Stimulated activated CD4-positive, alpha-beta T cell treated with anti-CD3 and anti-CD28 coated beads, Interleukin-1b, Interleukin-23, amount 100 ng/mL, for 4 hours (primary cell): ENCODE measurements around the gene IL3.

Experiments used
- DNase-seq, 2 donors: peaks; one replicate each; pipeline ENCODE4 v3.0.0-alpha.2; 2020; ENCODE audit warnings: low read depth in 2 of 2

The IL3 gene

GRCh38 chr5:132025403-132025971 is 35.0 kb upstream of the IL3 start:
- no peak for DNase-seq

GRCh38 chr5:132026516-132027008 is 33.9 kb upstream of the IL3 start:
- no peak for DNase-seq

- no peak for DNase-seq
Measured at GRCh38 chr5:132027027-132027426, 33.4 kb upstream of the IL3 start.

GRCh38 chr5:132029609-132030330 is 30.7 kb upstream of the IL3 start:
- no peak for DNase-seq

GRCh38 chr5:132030610-132031009 is 29.8 kb upstream of the IL3 start:
- no peak for DNase-seq

DNA sequence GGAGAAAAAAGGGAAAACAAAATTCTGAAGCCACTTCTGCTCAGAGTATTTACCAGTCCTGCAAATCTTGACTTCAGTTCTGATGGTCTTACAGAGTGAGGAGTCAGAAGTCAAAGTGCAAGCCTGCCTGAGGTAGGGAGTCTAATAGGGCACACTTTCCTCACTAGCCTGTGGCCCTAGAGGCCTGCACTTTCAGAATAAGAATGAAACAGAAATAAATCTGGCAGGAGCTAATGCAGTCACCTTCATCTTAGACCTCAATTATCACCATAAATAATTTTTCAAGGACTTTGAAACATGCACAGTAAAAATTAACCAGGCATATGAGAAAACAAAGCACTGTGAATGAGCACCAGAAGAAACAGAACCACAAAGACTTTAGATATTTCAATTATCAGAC is 28.3 kb upstream of the IL3 start:
- DNase-seq, result no peak

- DNase-seq, result no peak
Measured at GRCh38 chr5:132033122-132033521, 27.3 kb upstream of the IL3 start.

DNA sequence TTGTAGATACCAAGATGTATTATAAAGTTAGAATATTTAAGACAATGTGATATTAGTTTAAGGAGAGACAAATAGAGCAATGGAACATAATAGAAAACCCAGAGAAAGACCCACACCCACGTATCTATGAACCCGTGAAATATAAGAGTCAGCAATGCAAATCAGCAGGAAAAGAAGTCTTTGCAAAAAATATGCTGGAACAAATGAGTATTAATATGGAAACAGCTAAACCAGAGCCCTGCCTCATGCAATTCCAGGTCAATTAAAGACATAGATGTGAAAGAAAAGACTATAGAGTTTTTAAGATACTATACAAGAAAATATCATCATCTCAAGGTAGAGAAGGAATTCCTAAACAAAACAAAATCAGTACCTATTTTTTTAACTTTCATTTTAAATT is 23.1 kb upstream of the IL3 start:
- DNase-seq, result no peak

DNA sequence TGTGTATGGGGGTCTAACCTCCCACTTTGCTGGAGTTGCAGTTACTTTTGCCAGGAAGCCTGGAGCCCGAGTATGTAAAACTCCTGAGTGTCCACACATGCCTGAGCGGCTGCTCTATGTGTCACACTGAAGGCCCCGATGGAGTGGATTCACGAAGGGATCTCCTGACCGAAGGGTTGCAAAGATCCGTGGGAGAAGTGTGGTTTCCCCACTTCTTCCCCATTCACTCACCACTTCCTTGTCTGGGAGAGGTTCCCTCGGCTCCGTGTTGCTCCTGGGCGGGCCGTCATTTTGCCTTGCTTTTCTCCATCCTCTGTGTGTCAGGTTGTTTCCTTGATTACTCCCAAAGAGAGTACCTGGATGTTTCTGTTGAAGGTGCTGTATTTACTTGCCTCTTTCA is 16.2 kb upstream of the IL3 start:
- DNase-seq, result no peak

DNA sequence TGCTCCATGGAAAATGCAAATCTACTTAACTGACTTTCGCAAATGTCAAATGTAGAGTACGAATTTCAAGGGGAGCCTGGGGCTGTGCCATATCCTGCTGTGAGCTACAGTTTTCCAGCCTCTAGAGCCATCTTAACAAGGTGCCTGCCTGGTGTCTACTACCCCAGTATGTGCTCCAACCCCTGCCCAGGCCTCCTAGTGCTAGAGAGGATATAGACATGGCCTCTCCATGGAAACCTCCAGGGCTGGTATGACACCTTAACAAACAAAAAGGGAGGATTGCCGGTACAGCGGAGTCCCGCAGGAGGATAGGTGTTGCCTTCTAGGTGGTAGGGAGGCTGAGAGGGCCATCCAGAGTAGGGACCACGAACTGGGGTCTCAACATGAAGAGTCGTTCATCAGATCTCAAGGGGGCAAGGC is 13.6 kb upstream of the IL3 start:
- DNase-seq, result no peak

GRCh38 chr5:132049093-132049492 is 11.4 kb upstream of the IL3 start:
- DNase-seq, result no peak

- DNase-seq, result no peak
Measured at GRCh38 chr5:132049559-132049958, 10.9 kb upstream of the IL3 start.

DNA sequence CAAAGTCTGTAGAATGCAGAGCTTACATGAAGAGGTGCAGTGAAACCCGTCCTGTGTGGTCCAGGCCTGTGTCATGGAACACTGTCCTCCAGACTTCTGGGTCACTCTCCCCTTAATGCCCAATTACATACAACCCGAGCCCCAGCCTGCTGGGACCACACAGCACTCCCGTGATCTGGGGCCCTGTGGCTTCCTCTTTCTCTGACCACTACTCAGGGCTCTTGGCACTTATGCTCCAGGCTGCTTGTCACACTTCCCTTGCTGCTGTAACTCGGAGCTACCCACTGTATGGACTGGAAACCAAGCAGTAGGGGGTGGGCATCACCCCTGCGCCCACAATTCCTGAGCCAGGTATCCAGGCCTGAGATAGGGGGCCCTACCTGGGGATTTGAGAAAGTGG is 10.3 kb upstream of the IL3 start:
- no peak for DNase-seq

DNA sequence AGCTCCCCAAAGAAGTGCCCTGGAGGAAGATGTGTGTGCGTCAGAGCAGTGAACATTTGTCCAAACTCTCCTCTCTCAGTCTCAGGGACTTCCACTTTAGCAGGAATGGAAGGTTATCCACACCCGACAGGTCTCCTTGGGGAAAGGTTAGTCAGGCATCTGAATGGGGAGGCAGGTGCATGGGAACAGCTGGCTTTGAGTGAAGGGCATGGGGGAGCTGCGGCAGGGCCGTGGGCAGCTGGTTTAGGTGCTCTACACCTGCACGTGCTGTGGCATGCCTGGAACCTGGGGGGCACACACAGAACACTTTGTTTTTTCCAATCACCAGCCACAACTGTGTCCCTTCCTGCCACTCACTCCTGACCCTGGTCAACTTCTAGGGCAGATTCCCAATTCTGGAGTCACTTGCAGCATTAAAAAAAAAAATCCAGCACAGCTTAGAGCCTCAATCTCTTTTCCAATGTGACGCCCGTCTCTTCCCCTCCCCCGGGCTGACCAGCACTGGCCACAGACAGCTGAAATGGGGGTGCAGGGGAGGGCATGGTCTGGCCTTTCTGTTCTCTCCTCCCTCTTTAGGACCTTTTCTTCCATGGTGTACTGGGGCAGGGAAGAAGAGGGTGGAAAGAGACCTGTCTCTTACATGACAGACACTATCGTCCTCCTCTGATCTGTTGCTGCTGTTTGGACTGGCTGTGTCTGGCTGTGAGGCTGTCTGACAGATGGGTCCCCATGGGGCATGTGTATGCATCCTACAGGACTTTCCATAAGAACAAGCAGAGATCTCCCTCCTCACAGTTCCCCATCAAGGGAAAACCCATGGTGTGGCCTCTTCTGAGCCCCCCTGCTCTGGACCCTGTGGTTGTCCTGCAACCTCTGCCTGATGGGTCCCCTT is 9.5 kb upstream of the IL3 start:
- no peak for DNase-seq

- DNase-seq, result no peak
Measured at GRCh38 chr5:132052520-132052919, 7.9 kb upstream of the IL3 start.

GRCh38 chr5:132053483-132053882 is 7.0 kb upstream of the IL3 start:
- no peak for DNase-seq

GRCh38 chr5:132054031-132054696 is 6.3 kb upstream of the IL3 start:
- no peak for DNase-seq

GRCh38 chr5:132054697-132055440 is 5.6 kb upstream of the IL3 start:
- no peak for DNase-seq

DNA sequence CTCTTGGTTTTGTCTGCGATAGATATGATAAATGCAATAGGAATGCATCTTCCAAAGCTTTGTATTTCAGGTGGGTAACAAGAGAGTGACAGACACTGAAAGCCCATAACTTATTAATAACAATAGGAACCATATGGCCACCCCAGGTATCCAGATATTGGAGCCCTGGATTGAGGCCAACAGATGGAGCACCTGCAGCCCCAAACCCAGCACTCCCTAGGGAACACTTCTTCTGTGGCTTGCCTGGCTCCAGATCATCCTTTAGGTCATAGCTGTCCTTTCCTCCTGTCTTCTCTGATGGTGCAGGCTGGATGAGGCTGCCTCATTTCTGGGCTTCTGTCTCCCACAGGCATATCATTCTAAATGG is 5.0 kb upstream of the IL3 start:
- no peak for DNase-seq

DNA sequence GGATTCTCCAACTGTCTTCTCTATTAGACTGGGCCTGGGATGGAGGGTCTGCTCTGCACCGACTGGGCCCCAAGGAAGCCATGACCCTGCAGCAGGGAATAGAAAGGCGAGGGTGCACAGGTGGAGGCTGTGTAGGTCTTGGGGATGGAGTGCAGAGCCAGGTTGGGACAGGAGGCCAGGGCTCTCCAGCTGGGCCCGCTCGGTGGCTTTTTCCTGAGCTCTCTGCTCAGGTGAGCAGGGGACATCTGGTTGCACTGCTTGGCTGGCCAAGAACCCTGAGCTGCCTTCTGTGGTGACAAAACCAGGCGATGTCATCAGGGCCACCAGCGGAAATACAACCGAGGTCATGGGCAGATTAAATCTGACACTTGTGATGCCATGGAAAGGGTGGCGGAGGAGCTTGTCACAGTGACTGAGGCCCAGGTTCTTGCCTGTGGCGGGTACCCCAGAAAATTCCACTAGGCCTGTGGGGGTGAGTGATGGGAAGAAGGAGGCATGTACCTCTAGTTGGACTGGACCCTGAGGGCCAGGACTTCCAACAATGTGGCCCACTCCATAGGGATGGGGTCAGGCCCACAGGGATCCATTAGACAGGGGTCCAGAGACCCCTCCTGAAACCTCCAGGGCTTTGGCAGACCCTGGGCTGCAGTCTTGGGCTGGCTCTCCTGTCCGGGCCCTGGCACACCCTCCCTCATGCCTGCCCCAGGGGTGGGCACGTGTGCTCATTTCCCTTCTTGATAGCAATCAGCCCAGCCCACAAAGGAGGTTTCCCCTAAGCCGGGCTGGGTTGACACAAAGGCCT is 4.4 kb upstream of the IL3 start:
- DNase-seq, result no peak
